CD4-positive, alpha-beta T cell treated with Interleukin-12 subunit alpha and Interleukin-12 subunit beta, for 1 hour (primary cell): ENCODE results near the gene SIRT2.

ENCODE experiments used
- DNase-seq: peaks from one replicate; pipeline ENCODE4 v3.0.0-alpha.2; 2020

SIRT2 gene

DNA sequence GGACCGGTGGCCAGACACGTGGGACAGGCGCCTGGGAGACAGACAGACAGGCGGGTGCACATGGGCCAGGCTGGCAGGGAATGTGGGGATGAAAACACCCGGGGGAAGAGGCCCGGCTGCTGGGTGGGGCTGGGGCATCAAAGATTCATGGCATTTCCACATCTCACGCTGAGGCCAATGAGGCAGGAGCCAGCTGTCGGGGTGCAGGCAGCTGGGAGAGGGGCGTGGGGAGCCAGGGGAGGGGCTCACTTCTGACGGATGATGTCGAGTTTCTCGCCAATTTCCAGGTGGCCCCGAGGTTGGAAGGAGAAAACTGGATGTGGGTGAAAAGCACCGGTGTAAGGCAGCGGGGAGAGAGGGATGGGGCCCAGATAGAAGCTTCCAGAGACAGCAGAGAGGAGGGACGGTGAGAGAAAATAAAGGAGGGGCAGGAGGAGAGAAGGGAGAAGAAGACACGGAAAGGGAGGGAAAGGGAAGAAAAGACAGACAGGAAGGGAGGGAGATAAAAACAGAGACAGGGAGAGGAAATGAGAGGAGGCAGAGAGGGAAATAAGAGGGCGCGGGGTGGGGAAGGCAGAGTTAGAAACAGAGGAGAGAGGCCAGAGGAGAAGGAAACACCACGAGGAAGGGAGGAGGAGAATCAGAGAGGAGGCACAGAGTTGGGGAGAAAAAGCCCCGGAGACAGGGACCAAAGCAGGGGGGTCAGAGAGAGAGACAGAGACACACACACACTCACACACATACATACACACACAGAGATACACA is 20.6 kb upstream of the SIRT2 start:
- no peak for DNase-seq

- DNase-seq, result no peak
Observed at GRCh38 chr19:38918526-38918925, 19.1 kb upstream of the SIRT2 start.

DNA sequence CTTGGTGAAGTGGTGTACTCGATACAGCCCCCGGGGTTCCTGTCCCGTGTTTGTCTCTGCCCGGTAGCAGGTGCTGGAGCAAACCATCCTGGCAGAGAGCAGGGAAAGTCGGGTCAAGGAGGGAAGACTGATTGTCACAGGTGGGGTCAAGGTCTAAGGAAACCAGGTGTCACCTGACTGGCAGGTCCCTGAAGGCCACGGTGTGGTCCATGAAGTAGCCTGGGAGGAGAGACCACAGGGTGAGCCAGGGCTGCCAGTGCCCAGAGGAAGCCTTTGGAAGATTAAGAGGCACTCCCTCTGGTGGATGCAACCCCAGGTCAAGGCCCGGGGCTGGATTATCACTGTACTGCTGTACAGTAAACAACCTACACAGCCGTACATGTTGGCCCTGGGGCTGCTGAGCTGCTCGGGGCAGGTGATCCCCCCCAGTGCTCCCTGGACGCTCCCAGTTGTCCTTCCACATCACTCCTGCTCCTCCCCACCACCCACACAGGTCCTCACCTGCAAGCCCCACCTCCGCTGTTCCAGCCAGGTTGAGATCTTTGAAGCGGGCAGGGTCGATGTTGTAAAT is 18.6 kb upstream of the SIRT2 start:
- no peak for DNase-seq

DNA sequence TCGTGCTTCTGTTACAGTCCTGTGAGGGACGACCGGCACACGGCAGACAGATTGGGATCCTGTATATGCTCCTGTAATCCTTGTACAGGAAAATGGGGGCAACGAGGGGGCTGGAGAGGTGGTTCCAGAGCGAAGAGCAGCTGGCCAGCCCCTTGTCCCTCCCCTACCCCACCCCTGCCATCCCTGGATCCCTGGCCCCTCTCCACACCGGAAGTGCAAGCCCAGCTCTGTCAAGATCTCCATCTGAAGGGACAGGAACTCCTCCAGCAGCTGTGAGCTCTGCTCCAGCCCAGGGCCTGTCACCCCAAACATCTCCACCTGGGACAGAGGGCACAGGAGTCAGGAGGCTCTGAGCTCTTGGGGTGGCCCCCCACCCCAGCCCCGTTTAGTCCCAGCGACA is 18.1 kb upstream of the SIRT2 start:
- no peak for DNase-seq

GRCh38 chr19:38915329-38916321 is 16.2 kb upstream of the SIRT2 start:
- DNase-seq, result no peak

DNA sequence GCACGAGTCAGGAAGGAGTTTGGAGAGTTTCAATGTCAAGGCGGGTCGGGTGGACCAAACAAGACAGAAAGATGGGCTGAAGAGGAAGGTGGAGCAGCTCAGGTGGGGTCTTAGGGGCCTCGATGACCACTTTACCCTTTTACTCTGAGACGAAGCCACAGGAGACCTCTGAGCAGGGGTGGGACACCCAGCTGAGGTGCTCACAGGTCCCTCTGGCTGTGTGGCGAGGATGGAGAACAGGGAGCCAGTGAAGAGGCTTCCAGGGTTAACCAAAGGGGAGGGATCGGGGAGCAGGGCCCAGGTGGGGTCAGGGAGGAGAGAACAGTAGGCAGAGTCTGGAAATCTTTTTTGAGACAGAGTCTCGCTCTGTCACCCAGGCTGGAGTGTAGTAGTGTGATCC is 14.5 kb upstream of the SIRT2 start:
- no peak for DNase-seq

GRCh38 chr19:38912600-38913514 is 13.4 kb upstream of the SIRT2 start:
- no peak for DNase-seq

DNA sequence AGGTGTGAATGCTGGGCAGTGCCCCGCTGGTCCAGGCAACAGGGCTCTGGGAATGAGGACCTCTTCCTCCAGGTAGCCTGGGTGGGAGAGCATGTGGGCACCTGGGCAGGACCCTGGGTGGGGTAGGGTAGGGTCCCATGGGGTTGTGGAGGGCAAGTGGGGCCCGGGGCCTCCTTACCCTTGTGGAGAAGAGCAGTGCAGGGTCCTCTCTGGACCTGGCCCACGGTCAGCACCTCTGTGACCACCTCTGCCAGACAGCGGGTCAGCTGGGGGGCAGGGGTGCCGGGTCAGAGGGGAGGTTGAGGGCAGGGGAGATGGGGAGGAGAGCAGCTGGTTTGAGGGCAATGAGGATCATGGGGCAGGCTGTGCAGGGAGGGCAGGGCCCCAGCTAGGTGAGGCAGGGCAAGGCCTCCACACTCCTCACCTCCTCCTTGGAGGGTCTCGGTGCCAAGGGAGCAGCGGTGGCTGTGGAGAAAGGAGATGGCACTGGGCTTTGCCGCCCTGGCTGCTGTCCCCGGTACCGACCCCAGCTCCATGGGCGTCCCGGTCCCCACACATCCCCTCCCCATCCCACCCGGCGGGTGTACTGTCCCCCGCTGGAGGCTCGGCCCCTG is 12.1 kb upstream of the SIRT2 start:
- no peak for DNase-seq

DNA sequence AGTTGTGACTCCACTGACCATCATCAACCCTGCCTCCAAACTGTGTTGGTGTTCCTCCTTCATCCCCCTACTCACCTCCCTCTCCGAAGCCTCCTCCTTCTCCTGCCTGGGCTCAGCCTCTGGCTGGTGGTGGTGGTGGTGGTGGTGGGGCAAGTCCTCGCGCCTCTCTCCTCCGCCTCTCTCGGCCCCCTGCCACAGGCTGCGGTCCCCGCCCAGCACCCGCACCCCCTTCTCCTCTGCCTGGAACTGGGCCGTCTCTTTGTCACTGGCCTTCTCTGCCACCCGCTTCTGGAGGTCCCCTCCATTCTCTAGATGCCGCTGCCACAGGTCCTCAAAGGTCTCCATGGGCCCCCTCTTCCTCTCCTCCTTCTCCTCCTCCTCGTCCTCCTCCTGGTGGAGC is 11.1 kb upstream of the SIRT2 start:
- no peak for DNase-seq

DNA sequence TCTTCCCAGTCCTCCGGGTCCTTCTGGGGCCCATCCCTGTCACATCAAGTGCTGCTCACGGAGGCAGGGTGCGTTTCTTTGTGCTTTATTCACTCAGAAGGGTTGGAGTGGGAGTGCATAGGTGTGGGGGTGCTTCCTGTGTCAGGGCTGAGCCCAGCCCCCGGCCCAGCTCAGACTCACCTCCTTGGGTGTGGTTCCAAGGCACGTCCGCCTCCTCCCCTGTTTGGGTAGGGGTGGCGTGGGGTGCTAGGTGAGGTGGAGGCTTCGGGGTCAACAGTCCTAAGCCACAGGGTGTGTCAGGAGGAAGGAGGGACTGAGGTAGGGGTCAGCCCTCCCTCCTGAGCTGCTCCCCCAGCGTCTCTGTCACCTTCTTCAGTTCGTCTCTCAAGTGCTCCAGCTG is 9.5 kb upstream of the SIRT2 start:
- no peak for DNase-seq

DNA sequence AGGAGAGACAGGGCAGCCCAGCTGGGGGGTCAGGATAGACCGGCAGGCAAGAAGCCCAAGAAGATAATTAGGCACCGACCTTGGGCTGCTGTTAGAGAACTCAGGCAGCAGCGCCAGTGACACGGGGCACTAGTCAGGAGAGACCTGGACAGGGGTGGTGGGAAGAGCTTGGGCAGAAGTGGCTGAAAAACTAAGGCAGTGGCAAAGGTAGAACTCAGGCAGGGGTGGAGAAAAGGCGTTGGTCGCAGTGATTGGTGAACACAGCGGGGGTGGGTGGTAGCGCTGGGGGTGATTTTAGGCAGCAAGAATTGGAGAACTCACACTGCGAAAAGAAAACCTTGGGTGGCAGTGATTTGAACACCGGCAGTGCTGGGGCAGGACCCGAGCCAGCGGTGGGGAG is 8.3 kb upstream of the SIRT2 start:
- no peak for DNase-seq

DNA sequence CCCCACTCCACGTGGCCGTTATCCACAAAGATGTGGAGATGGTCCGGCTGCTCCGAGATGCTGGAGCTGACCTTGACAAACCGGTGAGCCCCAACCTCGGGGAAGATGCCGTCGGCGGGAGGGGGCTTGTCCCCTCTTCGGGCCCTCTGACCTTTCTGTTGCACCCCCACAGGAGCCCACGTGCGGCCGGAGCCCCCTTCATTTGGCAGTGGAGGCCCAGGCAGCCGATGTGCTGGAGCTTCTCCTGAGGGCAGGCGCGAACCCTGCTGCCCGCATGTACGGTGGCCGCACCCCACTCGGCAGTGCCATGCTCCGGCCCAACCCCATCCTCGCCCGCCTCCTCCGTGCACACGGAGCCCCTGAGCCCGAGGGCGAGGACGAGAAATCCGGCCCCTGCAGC is 7.8 kb upstream of the SIRT2 start:
- DNase-seq, result no peak

DNA sequence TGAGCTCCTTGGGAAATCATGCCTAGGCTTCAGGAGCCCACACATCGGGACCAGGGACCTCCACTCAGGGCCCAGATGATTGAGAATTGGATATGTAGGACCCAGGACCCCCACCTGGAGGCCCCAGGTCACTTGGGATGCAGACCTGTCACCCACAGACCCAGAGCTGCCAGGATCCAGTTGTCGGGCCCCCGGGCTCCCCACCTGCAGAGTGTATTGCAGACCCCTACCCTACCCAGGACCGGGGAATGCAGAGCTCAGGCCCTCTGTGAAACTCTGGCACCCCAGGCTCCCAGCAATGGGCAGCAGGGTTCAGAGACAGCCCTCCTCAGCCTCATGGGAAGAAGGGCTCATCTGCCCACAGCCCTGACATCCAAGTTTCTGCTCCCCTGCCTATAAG is 6.2 kb upstream of the SIRT2 start:
- no peak for DNase-seq

DNA sequence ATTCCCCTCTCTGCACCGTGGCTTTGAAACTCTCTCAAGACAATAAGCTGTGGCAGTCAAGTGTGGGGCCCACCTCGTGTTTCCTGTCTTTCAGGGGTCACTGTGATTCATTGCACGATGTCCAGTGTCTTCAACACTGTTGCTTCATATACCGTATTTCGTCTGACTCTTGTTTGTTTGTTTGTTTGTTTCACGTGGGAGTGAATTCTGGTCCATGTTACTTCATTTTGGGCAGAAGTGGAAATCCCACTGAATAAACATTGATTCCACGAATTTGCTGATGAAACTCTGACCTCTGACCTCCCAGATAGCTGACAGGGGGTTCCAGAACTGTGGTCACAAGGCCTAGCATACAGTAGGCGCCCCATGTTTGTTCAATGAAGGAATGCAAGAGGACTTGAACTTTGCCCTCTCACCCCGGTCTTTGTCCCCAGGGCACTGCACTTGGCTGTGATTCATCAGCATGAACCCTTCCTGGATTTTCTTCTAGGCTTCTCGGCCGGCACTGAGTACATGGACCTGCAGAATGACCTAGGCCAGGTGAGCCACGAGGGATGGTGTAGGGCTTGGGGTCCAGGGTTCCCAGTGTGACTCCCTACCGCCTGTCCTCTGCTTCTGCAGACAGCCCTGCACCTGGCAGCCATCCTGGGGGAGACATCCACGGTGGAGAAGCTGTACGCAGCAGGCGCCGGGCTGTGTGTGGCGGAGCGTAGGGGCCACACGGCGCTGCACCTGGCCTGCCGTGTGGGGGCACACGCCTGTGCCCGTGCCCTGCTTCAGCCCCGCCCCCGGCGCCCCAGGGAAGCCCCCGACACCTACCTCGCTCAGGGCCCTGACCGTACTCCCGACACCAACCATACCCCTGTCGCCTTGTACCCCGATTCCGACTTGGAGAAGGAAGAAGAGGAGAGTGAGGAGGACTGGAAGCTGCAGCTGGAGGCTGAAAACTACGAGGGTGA is 5.4 kb upstream of the SIRT2 start:
- no peak for DNase-seq

- no peak for DNase-seq
Observed at GRCh38 chr19:38901683-38902082, 2.3 kb upstream of the SIRT2 start.

- DNase-seq, result no peak
Observed at GRCh38 chr19:38900743-38901190, 1.3 kb upstream of the SIRT2 start.

GRCh38 chr19:38900202-38900629 is 798 bp upstream of the SIRT2 start:
- DNase-seq, result no peak

DNA sequence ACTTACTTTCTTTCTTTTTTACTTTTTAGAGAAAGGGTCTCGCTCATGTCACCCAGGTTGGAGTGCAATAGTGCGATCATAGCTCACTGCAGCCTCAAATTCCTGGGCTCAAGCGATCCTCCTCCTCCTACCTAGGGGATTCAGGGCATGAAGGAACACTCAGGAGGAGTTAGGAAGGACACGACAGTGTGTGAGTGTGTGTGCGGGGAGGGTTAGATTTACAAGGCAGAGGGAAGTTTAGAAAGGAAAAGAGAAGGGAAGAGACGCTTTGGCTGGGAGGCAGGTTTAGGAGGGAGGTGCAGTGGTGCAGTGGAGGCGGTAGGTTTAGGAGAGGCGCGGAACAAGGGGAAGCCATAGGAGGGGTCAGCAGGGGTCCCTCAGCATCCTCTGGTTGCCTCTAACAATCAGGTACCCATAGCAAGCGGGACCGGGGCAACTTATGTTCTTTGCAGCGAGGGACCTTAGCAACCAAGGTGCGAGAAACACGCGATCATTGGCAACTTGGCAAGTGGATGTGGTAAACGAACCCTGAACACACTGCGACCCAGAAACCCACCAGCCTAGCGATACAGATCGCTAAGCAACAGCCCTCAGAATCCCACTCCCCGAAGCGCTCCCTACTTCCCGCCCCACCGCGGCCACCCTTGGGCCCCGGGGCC is 501 bp downstream of the SIRT2 start:
- DNase-seq, result no peak

GRCh38 chr19:38894968-38895367 is 4.5 kb downstream of the SIRT2 start:
- no peak for DNase-seq

GRCh38 chr19:38893341-38893771 is 6.1 kb downstream of the SIRT2 start:
- DNase-seq, result no peak
